GM11168 (cell line): ENCODE data around the gene GTF2A2.
"Not testable (repeated sequence)": the region's sequence is repeated elsewhere in the genome, so short reads cannot be mapped to it uniquely, and the experiment has no call there.

Source experiments
- in situ Hi-C: fragments of 300-500 bp; cut with MboI; formaldehyde crosslinking; loops from one replicate; pipeline ENCODE4 v1.12.0; 2022; ENCODE audit warnings: low sequenced_read_pairs; ENCODE audit not compliant: unreplicated experiment

Gene GTF2A2

GRCh38 chr15:59676565-59676964, 19.2 kb upstream of the GTF2A2 start:
- in situ Hi-C loops, result no loop called here

DNA sequence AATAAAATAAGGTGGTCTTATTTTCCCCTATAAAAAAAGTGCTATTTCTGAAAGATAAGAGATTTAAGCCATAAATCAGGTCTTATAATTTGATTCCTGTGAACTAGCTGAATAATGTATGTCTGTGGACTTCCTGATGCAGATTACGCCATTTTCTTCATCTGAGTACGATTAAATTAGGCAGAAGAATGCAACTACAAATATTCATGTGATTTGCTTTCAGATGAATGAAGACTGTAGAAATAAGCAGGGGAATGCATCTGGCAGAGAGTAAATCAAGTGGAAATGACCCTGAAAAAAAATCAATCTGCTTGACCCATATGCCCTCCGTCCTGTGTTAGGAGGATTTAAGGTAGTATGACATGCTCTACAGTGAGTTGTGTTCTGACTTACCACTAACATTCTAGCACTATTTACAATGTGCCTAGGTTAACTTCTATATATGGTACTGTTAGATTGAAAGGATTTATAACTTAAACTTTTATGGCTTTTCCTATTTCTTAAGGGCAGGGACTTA, 17.1 kb upstream of the GTF2A2 start:
- in situ Hi-C loops, result no loop called here

- in situ Hi-C loops, result no loop called here
These were observed 11.2 kb upstream of the GTF2A2 start for GRCh38 chr15:59668556-59668955.

DNA sequence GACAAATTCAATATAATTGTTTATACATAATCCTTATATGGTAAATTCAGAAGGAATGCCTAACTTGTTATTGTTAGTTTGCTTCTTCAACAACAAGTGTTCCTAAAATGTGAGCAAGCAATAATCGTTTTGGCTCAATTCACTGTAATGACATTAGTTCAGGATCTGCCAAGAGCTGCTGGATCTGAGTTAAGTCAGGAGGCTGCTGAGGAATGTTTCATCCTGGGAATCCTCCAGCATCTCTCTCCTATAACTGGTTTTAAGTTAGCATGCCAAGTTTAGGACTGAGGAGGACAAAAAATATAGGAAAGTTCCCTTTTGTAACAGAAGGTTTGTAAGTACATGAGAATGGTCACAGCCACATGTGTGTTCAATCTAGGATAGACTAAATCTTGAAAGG, 4.9 kb upstream of the GTF2A2 start:
- in situ Hi-C loops, result no loop called here

DNA sequence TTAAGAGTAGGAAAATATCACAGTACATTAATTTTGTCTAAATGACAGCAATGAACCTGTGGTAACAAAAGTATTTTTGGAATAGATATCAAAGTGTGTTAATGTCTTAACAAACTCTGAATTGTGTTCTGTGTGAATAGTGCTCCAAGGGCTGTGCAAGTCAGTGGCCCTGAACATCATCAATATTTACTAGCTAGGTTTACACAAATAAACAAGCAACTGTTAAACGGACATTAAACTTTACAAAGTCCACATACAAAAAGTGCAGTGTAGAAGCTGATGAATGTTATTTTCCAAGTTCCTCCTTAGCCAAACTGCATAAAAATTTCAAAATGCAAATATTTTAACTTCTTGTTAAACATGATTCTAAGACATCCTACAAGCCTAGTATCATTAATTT, 2.1 kb upstream of the GTF2A2 start:
- in situ Hi-C loops, result no loop called here

DNA sequence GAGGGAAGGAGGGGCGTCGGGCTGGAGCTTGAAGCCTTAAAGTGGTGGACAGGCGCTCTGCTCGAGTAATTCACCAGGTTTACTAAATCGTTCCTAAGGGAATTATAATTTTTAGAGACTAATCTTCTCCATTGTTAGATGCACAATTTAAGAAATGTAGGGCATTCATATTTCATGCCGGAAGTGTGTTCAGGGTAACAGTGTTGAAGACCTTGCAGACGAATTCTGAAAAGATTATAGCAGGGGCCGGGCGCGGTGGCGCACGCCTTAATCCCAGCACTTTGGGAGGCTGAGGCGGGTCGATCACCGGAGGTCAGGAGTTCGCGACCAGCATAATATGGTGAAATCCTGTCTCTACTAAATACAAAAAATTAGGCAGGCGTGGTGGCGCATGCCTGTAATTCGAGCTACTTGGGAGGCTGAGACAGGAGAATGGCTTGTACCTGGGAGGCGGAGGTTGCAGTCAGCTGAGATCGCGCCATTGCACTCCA, 365 bp upstream of the GTF2A2 start:
- in situ Hi-C loops, result no loop called here

DNA sequence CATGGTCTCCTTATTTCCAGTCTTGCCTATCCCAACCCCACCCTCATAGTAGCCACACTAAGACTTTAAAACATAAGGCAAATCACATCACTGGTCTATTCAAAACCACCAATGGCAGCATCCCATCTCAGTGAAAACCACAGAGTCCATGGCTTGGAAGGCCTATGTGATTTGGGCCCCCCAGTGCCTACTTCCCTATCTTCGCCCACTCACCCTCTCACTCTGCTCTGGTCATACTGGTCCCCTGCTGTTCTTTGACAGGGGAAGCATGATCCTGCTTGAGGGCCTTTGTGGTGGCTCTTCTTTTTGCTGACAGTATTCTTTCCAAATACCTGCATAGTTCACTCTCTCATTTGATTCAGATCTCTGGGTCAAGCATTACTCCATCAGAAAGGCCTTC, 3.3 kb downstream of the GTF2A2 start:
- in situ Hi-C loops, result no loop called here

GRCh38 chr15:59649603-59650002, 7.7 kb downstream of the GTF2A2 start:
- in situ Hi-C loops, result no loop called here

DNA sequence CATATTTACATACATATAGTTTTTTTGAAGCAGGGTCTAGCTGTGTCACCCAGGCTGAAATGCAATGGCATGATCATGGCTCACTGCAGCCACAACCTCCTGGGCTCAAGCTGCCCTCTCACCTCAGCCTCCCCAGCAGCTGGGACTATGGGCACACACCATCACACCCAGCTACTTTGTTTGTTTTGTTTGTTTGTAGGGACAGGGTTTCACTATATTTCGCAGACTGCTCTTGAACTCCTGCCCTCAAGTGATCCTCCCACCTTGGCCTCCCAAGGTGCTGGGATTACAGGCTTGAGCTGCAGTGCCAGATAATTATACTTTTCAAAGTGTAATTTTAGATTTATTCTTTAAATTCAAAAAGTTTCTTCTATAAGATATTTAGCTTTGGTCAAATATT, 10.2 kb downstream of the GTF2A2 start:
- in situ Hi-C loops, result no loop called here

DNA sequence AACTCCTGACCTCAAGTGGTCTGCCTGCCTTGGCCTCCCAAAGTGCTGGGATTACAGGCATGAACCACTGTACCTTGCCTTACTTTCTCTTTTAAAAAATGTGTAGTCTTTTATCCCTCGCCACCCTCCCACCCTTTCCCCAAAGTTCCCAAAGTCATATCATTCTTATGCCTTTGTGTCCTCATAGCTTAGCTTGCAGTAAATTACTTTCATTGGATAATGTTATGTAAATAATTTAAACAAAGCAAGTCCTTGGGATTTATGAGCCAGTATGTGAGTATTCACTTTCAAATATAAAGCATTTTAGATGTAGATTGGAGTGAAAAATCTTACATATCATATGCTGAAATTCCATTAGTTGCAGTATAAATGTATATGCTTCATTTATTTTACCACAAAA, 11.0 kb downstream of the GTF2A2 start:
- in situ Hi-C loops, result no loop called here

GRCh38 chr15:59645812-59646211, 11.5 kb downstream of the GTF2A2 start:
- in situ Hi-C loops, result not testable (repeated sequence)

- in situ Hi-C loops, result no loop called here
These were observed 12.6 kb downstream of the GTF2A2 start for GRCh38 chr15:59644756-59645155.

GRCh38 chr15:59642351-59642750, 15.0 kb downstream of the GTF2A2 start:
- in situ Hi-C loops, result no loop called here

- in situ Hi-C loops, result not testable (repeated sequence)
These were observed 19.8 kb downstream of the GTF2A2 start for GRCh38 chr15:59637507-59637906.

DNA sequence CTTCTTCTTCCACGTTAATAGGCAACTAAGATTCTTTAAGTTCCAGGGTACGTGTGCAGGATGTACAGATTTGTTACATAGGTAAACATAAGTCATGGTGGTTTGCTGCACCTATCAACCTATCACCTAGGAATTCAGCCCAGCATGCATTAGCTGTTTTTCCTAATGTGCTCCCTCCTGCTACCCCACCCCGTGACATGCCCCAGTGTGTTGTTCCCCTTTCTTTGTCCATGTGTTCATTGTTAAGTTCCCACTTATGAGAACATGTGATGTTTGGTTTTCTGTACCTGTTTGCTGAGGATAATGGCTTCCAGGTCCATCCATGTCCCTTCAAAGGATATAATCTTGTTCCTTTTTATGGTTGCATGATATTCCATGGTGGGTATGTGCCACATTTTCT, 21.1 kb downstream of the GTF2A2 start:
- in situ Hi-C loops, result no loop called here

GRCh38 chr15:59632714-59633113, 24.6 kb downstream of the GTF2A2 start:
- in situ Hi-C loops, result no loop called here

DNA sequence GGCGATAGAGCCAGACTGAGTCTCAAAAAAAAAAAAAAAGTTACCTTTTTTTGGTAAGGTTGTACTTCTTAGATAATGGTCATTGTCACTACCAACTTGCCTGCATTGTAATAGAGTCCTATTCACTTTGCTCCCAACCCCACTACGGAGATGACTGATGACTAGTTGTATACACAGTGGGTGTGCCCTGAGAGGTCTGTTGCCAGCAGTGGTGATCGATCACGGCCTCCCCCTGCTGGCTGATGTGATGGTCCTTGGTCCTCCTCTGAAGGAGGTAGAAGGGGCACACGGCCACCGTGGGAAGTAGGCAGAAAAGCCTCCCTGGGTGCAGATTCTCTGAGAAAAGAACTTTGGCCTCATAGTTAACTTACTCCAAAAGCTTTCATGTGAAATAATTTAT, 35.0 kb downstream of the GTF2A2 start:
- in situ Hi-C loops, result loop anchor here (5.0 kb wide), 1 partner anchor 80 kb away; no protein-coding TSS in a partner anchor

GRCh38 chr15:59618406-59618805, 38.9 kb downstream of the GTF2A2 start:
- in situ Hi-C loops, result no loop called here

- in situ Hi-C loops, result no loop called here
These were observed 40.9 kb downstream of the GTF2A2 start for GRCh38 chr15:59616379-59616778.

- in situ Hi-C loops, result no loop called here
These were observed 41.7 kb downstream of the GTF2A2 start for GRCh38 chr15:59615661-59616060.

DNA sequence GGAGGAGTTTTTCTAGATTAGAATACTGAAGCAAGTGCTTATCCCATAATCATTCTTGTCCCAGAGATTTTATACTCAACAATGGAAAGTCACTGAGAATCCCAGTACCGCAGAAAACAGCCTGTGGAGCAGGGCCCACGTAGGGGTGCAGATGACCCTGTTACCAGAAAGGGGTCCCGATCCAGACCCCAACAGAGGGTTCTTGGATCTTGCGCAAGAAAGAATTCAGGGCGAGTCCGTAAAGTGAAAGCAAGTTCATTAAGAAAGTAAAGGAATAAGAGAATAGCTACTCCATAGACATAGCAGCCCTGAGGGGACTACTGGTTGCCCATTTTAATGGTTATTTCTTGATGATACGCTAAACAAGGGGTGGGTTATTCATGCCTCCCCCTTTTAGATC, 43.2 kb downstream of the GTF2A2 start:
- in situ Hi-C loops, result no loop called here
